ENCODE measurements around the gene NISCH. TPM values are rescaled to one million over a fixed set of nuclear protein-coding genes. Genes with fewer than 3 reads are reported as not detected.

NISCH gene
- total and polyA plus RNA-seq, 2 experiments from 2014 or later, result 58.9 to 74.5 TPM

GRCh38 chr3:52407779-52408178 is 47.6 kb upstream of the NISCH start:
- no peak overlapping the region for H3K27ac ChIP-seq
- 94% methylated on average over 3 of the region's 3 CpGs for WGBS (ENCODE audit: low lambda C conversion rate, missing lambda C conversion rate)

GRCh38 chr3:52408466-52408865 is 46.9 kb upstream of the NISCH start:
- Histone ChIP-seq H3K27me3 (no peaks in the 10 kb centered on the region), H4K20me1 (ENCODE audit: insufficient read depth, poor library complexity, severe bottlenecking) (no peaks in the 10 kb centered on the region), H3K4me3 (no peak overlapping the region), H3K9me2 (replicated peaks; ENCODE audit: insufficient read depth) (no peaks in the 10 kb centered on the region), H3K36me3 (replicated peaks; ENCODE audit: insufficient read depth, low read depth) (no peaks in the 10 kb centered on the region), H2AFZ (no peak overlapping the region), H3K27ac (no peak overlapping the region), H3K4me2 (peak overlapping the region; percentile 97), H3K4me1 (ENCODE audit: insufficient read depth) (peaks cover 23% of the 10 kb centered on the region), H3K79me2 (peaks cover 44% of the 10 kb centered on the region), H3K9me3 (ENCODE audit: low read depth) (no peaks in the 10 kb centered on the region)
- 98% methylated on average over 8 of the region's 8 CpGs for WGBS (ENCODE audit: low lambda C conversion rate, missing lambda C conversion rate)
- TF ChIP-seq EZH2 (IDR thresholded peaks at IDR 0.05; ENCODE audit: borderline replicate concordance) (no peak), EZH2phosphoT487 (IDR thresholded peaks at IDR 0.05; ENCODE audit: low read depth, severe bottlenecking, unreplicated experiment) (no peak), CTCF (IDR thresholded peaks at IDR 0.05; ENCODE audit: poor library complexity) (no peak)
- DNase-seq (ENCODE audit: low spot score), result no peak

More at GRCh38 chr3:52407779-52408178, 47.6 kb upstream of the NISCH start:
- Histone ChIP-seq H3K9me2 (replicated peaks; ENCODE audit: insufficient read depth) (no peaks in the 10 kb centered on the region), H3K4me3 (no peak overlapping the region), H4K20me1 (ENCODE audit: insufficient read depth, poor library complexity, severe bottlenecking) (no peaks in the 10 kb centered on the region), H3K27me3 (no peaks in the 10 kb centered on the region), H3K4me1 (ENCODE audit: insufficient read depth) (peaks cover 21% of the 10 kb centered on the region), H3K79me2 (peaks cover 38% of the 10 kb centered on the region), H3K36me3 (replicated peaks; ENCODE audit: insufficient read depth, low read depth) (no peaks in the 10 kb centered on the region), H3K9me3 (ENCODE audit: low read depth) (no peaks in the 10 kb centered on the region), H2AFZ (no peak overlapping the region), H3K4me2 (no peak overlapping the region)
- DNase-seq (ENCODE audit: low spot score), result no peak
- TF ChIP-seq CTCF (IDR thresholded peaks at IDR 0.05; ENCODE audit: poor library complexity) (no peak), EZH2 (IDR thresholded peaks at IDR 0.05; ENCODE audit: borderline replicate concordance) (no peak), EZH2phosphoT487 (IDR thresholded peaks at IDR 0.05; ENCODE audit: low read depth, severe bottlenecking, unreplicated experiment) (no peak)

GRCh38 chr3:52415800-52416199 is 39.6 kb upstream of the NISCH start:
- Histone ChIP-seq H3K4me1 (ENCODE audit: insufficient read depth) (peaks cover 17% of the 10 kb centered on the region), H3K79me2 (peaks cover 26% of the 10 kb centered on the region), H2AFZ (no peak overlapping the region), H3K9me3 (ENCODE audit: low read depth) (no peaks in the 10 kb centered on the region), H3K27me3 (no peaks in the 10 kb centered on the region), H3K9me2 (replicated peaks; ENCODE audit: insufficient read depth) (no peaks in the 10 kb centered on the region), H3K36me3 (replicated peaks; ENCODE audit: insufficient read depth, low read depth) (no peaks in the 10 kb centered on the region), H4K20me1 (ENCODE audit: insufficient read depth, poor library complexity, severe bottlenecking) (no peaks in the 10 kb centered on the region), H3K4me3 (no peak overlapping the region), H3K4me2 (no peak overlapping the region), H3K27ac (no peak overlapping the region)
- no peak for DNase-seq (ENCODE audit: low spot score)
- no peak for TF ChIP-seq EZH2 (IDR thresholded peaks at IDR 0.05; ENCODE audit: borderline replicate concordance)
- no peak for TF ChIP-seq EZH2phosphoT487 (IDR thresholded peaks at IDR 0.05; ENCODE audit: low read depth, severe bottlenecking, unreplicated experiment)
- TF ChIP-seq CTCF (IDR thresholded peaks at IDR 0.05; ENCODE audit: poor library complexity), result no peak
- WGBS (ENCODE audit: low lambda C conversion rate, missing lambda C conversion rate), result 91% methylated on average over 3 of the region's 3 CpGs

GRCh38 chr3:52420388-52420787 is 35.0 kb upstream of the NISCH start:
- H3K9me3 ChIP-seq (ENCODE audit: low read depth), result no peaks in the 10 kb centered on the region
- H3K27me3 ChIP-seq, result no peaks in the 10 kb centered on the region
- TF ChIP-seq EZH2 (IDR thresholded peaks at IDR 0.05; ENCODE audit: borderline replicate concordance), result no peak
- no peak for TF ChIP-seq EZH2phosphoT487 (IDR thresholded peaks at IDR 0.05; ENCODE audit: low read depth, severe bottlenecking, unreplicated experiment)
- no peak for TF ChIP-seq CTCF (IDR thresholded peaks at IDR 0.05; ENCODE audit: poor library complexity)
- no peak for DNase-seq (ENCODE audit: low spot score)
- H3K9me2 ChIP-seq (replicated peaks; ENCODE audit: insufficient read depth), result no peaks in the 10 kb centered on the region
- no peak overlapping the region for H2AFZ ChIP-seq
- H3K4me1 ChIP-seq (ENCODE audit: insufficient read depth), result no peaks in the 10 kb centered on the region
- H3K36me3 ChIP-seq (replicated peaks; ENCODE audit: insufficient read depth, low read depth), result no peaks in the 10 kb centered on the region
- H3K27ac ChIP-seq, result no peak overlapping the region
- peaks cover 3% of the 10 kb centered on the region for H3K79me2 ChIP-seq
- 65% methylated on average over 2 of the region's 2 CpGs for WGBS (ENCODE audit: low lambda C conversion rate, missing lambda C conversion rate)
- H3K4me2 ChIP-seq, result no peak overlapping the region
- no peaks in the 10 kb centered on the region for H4K20me1 ChIP-seq (ENCODE audit: insufficient read depth, poor library complexity, severe bottlenecking)
- no peak overlapping the region for H3K4me3 ChIP-seq
